ENCODE data around the gene ERF. TPM values are rescaled to one million over a fixed set of nuclear protein-coding genes. Genes with fewer than 3 reads are reported as not detected.

The ERF gene
- polyA plus RNA-seq, 1 of the 3 experiments (the other 2 are of a cell fraction): 89.6 TPM

GRCh38 chr19:42279155-42279901 is 24.4 kb upstream of the ERF start:
- POLR2A ChIA-PET: interaction anchor here (1.0 to 4.2 kb wide), 6 partner anchors 9 to 36 kb away, joined by 3 to 35 read pairs (median 6); partner anchors contain the start of genes CIC, ERF, GSK3A and PAFAH1B3
- Histone ChIP-seq H3F3A (replicated peaks; ENCODE audit: insufficient read depth) (peaks cover 53% of the 10 kb centered on the region), H3K79me2 (ENCODE audit: insufficient read depth) (peaks cover 65% of the 10 kb centered on the region), H3K27ac (ENCODE audit: low read depth in 2 of 2, low read length in 1 of 2) (peak overlapping the region; percentile 93 to 96), H3K9me2 (no peaks in the 10 kb centered on the region), H3K4me1 (ENCODE audit: control insufficient read depth in 1 of 2, insufficient read depth in 2 of 2, low read depth in 1 of 2, low read length in 1 of 2) (peaks cover 51 to 72% of the 10 kb centered on the region in 2 experiments), H2AFZ (ENCODE audit: low read depth) (no peak overlapping the region), H3K9me3 (no peaks in the 10 kb centered on the region), H3K4me3 (ENCODE audit: low read depth in 2 of 2, low read length in 1 of 2) (peak overlapping the region; percentile 69 to 80), H3K36me3 (replicated peaks in 1 of 2; ENCODE audit: control insufficient read depth in 1 of 2, insufficient read depth in 2 of 2, low read length in 1 of 2) (peaks cover 13% of the 10 kb centered on the region in 2 experiments), H3K4me2 (peak overlapping the region; percentile 97), H3K9ac (peak overlapping the region; percentile 83), H4K20me1 (ENCODE audit: insufficient read depth) (no peaks in the 10 kb centered on the region), H3K27me3 (ENCODE audit: insufficient read depth) (no peaks in the 10 kb centered on the region)
- 23% methylated on average over 6 of the region's 6 CpGs for WGBS (ENCODE audit: low lambda C conversion rate)
- no peak for DNase-seq
- CTCF ChIA-PET: interaction anchor here (0.6 to 7.1 kb wide), 27 partner anchors 8 to 241 kb away, joined by 3 to 205 read pairs (median 4); partner anchors contain the start of genes DEDD2, ERF, GSK3A and PAFAH1B3
- TF ChIP-seq USF2 (IDR thresholded peaks at IDR 0.05; ENCODE audit: borderline replicate concordance, low read depth, low read length) (no peak), MXI1 (IDR thresholded peaks at IDR 0.05; ENCODE audit: low read depth, low read length) (no peak), EZH2phosphoT487 (IDR thresholded peaks at IDR 0.05; ENCODE audit: borderline replicate concordance, low read depth) (no peak), TEAD4 (IDR thresholded peaks at IDR 0.05; ENCODE audit: borderline replicate concordance, insufficient read depth) (no peak), MEF2A (IDR thresholded peaks at IDR 0.05; ENCODE audit: borderline replicate concordance, low read depth) (no peak), RFX5 (IDR thresholded peaks at IDR 0.05; ENCODE audit: low read length) (no peak), RAD21 (IDR thresholded peaks at IDR 0.05; ENCODE audit: low read length) (no peak), CHD2 (IDR thresholded peaks at IDR 0.05; ENCODE audit: low read length, partially characterized antibody) (no peak), GABPA (IDR thresholded peaks at IDR 0.05; ENCODE audit: low read depth) (no peak), RCOR1 (IDR thresholded peaks at IDR 0.05; ENCODE audit: low read length) (no peak), GATA2 (CRISPR knock-in tag; IDR thresholded peaks at IDR 0.05) (no peak), FOXM1 (IDR thresholded peaks at IDR 0.05; ENCODE audit: low read depth) (no peak)
- TF ChIP-seq, protein P1, sequence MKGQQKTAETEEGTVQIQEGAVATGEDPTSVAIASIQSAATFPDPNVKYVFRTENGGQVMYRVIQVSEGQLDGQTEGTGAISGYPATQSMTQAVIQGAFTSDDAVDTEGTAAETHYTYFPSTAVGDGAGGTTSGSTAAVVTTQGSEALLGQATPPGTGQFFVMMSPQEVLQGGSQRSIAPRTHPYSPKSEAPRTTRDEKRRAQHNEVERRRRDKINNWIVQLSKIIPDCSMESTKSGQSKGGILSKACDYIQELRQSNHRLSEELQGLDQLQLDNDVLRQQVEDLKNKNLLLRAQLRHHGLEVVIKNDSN (IDR thresholded peaks at IDR 0.05; ENCODE audit: borderline replicate concordance, low read depth): no peak
- TF ChIP-seq, protein P2, sequence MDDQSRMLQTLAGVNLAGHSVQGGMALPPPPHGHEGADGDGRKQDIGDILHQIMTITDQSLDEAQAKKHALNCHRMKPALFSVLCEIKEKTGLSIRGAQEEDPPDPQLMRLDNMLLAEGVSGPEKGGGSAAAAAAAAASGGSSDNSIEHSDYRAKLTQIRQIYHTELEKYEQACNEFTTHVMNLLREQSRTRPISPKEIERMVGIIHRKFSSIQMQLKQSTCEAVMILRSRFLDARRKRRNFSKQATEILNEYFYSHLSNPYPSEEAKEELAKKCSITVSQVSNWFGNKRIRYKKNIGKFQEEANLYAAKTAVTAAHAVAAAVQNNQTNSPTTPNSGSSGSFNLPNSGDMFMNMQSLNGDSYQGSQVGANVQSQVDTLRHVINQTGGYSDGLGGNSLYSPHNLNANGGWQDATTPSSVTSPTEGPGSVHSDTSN (IDR thresholded peaks at IDR 0.05): no peak

Measured in SK-N-SH (cell line).